Panc1 (cell line): Measurements from ENCODE around the gene HSPA4L.

Source experiments
- POLR2AphosphoS5 ChIP-seq: IDR thresholded peaks from 2 replicates; pipeline ENCODE4 v1.6.1; 2012; ENCODE audit warnings: mild to moderate bottlenecking, low read depth, low read length, moderate library complexity
- SIN3A ChIP-seq: IDR thresholded peaks from 2 replicates; pipeline ENCODE4 v1.6.1; 2012; ENCODE audit warnings: low read depth, mild to moderate bottlenecking, low read length, moderate library complexity, borderline replicate concordance; ENCODE audit not compliant: insufficient read depth
- TCF7L2 ChIP-seq: IDR thresholded peaks from 2 replicates; pipeline ENCODE4 v1.6.1; 2011; ENCODE audit warnings: mild to moderate bottlenecking, low read depth, low read length, inconsistent platforms
- TF ChIP-seq, protein P1 (sequence below): fragments of 450-650 bp; IDR thresholded peaks from 2 replicates; pipeline ENCODE4 v1.5.1; 2017; ENCODE audit warnings: mild to moderate bottlenecking

DNA sequence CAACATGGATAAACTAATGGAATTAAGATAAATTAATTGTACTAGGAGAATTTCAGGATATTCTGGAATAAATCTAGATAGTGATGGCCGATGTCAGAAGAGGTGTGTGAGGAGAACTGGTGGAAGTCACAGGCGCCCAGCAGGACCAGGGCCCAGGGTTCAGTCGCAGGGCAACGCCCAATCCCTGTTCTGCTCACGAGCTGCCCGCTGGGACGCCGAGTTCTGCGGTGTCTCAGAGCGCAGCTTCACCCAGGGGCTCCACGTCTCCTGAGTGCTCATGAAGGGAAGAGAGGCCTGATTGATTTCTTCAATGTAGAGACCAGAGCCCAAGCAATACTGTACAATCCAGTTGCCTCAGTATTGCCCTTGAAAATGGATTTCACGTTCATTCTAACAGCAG is 1.5 kb upstream of the HSPA4L start:
- TF ChIP-seq, protein P1, sequence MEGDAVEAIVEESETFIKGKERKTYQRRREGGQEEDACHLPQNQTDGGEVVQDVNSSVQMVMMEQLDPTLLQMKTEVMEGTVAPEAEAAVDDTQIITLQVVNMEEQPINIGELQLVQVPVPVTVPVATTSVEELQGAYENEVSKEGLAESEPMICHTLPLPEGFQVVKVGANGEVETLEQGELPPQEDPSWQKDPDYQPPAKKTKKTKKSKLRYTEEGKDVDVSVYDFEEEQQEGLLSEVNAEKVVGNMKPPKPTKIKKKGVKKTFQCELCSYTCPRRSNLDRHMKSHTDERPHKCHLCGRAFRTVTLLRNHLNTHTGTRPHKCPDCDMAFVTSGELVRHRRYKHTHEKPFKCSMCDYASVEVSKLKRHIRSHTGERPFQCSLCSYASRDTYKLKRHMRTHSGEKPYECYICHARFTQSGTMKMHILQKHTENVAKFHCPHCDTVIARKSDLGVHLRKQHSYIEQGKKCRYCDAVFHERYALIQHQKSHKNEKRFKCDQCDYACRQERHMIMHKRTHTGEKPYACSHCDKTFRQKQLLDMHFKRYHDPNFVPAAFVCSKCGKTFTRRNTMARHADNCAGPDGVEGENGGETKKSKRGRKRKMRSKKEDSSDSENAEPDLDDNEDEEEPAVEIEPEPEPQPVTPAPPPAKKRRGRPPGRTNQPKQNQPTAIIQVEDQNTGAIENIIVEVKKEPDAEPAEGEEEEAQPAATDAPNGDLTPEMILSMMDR: no peak
- TF ChIP-seq POLR2AphosphoS5: no peak
- no peak for TF ChIP-seq SIN3A
- TF ChIP-seq TCF7L2: no peak
